Stimulated activated CD4-positive, alpha-beta T cell treated with anti-CD3 and anti-CD28 coated beads, Interleukin-1b, Interleukin-23, amount 100 ng/mL, for 24 hours (primary cell): ENCODE measurements around the gene RAP1GAP2.

ENCODE experiments used
- DNase-seq, 4 experiments: peaks; one replicate each; pipeline ENCODE4 v3.0.0-alpha.2; 2020; ENCODE audit warnings: low read depth in 4 of 4, low spot score in 1 of 4

The RAP1GAP2 gene

GRCh38 chr17:2940352-2940751, 144.1 kb downstream of the RAP1GAP2 start:
- no peak for DNase-seq

GRCh38 chr17:2943981-2944380, 147.7 kb downstream of the RAP1GAP2 start:
- no peak for DNase-seq

DNA sequence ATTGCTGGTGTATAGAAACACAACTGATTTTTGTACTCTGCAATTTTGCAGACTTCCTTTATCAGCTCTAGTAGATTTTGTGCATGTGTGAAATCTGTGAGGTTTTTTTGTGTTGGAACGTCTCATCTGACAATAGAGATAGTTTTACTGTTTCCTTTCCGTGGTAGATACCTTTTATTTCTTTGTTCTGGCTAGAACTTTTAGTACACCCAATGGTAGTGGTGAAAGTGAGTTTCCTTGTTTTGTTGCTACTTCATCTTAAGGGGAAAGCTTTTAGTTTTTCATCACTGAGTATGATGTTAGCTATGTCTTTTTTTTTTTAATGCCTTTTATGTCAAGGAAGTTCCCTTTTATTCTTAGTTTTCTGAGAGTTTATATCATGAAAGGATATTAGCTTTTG, 149.1 kb downstream of the RAP1GAP2 start:
- no peak for DNase-seq

DNA sequence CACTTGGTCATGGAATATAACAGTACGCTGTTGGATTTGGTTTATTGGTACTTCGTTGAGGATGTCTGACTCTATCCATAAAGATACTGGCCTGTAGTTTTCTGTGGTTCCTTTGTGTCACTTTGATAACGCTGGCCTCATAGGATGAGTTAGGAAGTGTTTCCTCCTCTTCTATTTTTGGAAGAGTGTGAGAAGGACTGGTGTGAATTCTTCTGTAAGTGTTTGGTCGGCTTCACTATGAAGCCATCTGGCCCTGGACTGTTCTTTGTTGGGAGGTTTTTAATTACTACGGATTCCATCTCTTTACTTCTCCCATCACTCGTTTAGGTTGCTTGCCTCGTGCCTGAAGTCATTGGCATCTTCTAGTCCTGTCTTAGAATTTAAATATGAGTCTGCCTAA, 149.9 kb downstream of the RAP1GAP2 start:
- DNase-seq = no peak

DNA sequence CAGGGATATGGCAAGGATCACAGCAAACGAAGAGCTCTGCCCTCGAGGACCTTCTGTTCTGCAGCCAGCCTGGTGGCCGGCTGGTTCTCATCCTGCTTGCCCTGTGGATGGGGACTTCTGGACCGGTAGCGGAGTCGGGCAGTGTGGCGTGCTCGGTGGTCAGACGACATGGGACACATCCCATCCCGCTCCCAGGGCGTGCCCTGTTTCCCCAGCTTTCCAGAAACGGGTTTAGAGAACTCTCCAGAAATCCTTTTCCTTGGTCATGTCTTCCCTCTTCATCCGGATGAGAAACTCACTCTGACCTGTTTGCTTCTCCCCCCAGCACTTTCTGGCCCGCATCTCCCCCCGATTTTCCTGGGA, 151.3 kb downstream of the RAP1GAP2 start:
- DNase-seq = no peak

- no peak for DNase-seq
Observed at GRCh38 chr17:2947996-2948550, 151.8 kb downstream of the RAP1GAP2 start.

GRCh38 chr17:2948721-2949468, 152.7 kb downstream of the RAP1GAP2 start:
- no peak for DNase-seq

- no peak for DNase-seq
Observed at GRCh38 chr17:2949469-2950044, 153.3 kb downstream of the RAP1GAP2 start.

DNA sequence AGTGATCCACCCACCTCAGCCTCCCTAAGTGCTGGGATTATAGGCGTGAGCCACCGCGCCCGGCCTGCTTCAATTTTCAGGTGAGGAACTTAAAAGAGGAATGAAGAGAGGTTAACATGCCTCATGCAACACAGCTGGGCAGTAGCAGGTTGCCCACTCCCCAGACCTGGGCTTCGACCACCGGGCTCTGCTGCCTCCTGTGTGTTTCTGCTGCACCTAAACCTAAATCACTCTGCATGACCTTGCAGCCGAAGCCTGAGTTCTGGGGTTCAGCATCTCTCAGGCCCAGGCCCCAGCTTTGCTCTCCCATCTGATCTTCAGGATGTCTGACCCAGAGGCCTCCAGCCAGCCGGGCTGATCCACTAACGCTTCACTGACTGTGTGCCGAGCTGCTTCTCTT, 154.6 kb downstream of the RAP1GAP2 start:
- DNase-seq = no peak

DNA sequence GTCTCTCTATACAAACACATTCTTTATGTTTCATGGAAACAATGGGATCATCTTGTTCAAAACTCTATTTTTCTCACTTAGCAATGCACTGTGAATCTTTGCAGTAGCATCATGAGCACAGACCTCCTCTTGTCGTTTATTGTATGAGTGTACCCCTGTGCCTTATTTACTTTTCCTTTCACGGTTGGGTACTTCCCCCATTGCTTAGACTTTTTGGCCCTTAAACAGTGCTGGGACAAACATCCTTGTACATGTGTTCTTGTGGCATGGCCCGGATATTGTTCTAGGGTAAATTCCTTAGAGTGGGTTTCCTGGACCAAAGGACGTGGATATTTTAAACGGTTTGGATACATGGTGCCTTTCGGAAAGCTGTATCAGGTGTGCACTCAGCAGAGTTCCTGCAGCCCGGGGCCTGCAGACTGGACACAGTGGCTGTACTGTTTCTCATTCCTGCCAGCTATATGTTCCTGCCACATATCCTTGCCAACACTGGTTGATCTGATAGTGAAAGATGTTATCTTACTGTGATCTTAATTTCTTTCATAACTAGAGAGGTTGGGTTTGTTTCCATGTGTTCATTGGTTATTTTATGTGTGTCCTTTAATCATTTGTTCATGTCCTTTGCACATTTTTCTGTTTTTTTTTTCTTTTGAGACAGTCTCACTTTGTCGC, 156.1 kb downstream of the RAP1GAP2 start:
- no peak for DNase-seq

DNA sequence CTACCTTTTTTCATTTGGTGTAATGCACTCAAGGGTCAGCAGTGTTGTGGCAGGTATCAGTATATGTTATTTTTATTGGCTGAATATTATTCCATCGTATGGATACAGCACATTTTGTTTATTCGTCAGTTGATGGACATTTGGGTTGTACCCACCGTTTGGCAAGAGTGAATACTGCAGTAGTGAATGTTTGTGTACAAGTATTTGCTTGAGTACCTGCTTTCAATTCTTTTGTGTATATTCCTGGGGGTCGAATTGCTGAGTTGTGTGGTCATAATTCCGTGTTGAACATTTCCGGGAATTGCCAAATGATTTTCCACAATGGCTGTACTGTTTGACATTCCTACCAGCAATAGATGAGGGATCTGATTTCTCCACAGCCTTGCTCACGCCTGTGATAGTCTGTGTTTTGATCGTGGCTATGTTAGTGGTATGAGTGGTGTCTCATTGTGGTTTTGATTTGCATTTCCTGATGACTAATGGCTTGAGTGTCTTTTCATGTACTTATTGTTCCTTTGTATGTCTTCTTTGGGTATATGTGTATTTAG, 158.7 kb downstream of the RAP1GAP2 start:
- DNase-seq = no peak

GRCh38 chr17:2955931-2956582, 159.8 kb downstream of the RAP1GAP2 start:
- DNase-seq = no peak

DNA sequence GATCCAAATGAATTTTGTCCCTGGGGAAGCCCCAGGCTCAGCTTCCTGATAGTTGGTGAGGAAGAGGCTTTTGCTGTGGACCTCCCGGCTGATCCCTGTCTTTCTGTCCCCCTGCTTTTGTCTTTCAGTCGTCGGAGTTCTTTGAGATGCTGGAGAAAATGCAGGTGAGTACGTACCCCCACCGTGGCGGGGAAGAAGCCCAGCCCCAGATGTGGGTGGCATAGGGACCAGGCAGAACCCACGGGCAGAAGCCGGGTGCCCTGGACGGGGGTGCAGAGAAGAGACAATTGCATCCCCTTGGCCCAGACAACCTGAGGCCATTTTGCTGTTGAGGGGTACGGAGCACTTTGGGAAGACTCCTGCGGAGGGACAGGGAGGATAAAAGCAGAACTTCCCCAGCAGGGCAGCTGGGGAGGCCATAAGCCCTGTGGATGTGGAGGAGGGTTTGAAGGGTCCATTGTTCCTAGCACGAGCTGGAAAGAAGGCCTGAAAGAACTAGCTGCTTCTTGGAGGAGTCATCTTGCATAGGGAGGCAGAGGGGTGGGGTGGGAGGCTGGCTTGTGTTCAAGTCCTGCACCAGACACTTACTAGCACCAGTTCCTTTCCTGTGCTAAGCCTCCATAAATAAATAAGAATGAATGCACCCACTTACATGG, 161.5 kb downstream of the RAP1GAP2 start:
- no peak for DNase-seq

DNA sequence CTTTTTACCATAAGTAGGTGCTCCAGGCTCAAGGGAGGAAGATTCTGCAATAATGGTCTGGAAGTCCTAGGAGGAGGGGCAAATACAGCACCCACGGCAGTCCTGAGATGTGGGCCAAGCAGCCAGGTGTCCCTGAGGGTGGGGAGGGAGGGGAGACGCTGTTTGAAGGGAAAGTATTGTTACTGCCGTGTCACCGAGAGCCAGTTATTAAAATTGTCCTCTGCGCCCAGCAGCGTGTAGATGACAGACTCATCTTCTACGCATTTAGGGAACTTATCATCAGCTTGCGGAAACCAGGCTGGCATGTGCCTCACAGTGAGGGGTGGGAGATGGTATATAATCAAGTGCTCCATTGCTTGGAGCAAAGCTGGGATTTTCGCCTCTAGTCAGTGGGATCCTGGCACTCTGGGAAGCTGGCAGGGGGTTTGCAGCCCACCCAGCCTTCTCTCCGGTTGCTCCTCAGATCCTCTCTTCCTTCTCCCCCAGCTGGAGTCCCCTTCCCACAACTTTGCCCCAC, 162.5 kb downstream of the RAP1GAP2 start:
- no peak for DNase-seq

DNA sequence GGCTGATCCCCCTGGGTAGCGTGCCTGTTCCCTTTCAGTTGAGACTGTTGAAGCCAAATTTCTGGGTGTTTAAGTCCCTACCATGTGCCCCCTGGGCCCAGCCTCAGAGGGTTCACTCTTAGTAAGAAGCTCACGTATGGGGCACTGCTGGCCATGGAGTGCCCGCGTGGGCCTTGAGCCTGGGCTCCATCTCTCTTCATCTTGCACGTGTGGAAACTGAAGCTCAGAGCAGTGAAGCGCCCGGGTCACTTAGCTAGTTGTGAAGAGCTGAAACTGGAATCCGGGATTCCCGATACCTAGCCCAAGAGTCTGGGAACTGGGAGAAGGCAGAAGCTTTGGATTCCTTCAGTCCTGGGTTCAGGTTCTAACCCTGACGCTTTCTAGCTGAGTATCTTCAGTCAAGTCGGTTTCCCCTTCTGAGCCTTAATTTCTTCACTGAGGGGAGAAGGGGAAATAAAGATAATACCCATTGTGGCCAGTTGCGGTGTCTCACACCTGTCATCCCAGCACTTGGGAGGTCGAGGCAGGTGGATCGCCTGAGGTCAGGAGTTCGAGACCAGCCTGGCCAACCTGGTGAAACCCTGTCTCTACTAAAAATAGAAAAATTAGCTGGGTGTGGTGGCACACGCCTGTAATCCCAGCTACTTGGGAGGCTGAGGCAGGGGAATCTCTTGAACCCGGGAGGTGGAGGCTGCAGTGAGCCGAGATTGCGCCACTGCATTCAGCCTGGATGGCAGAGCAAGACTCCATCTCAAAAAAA, 163.3 kb downstream of the RAP1GAP2 start:
- no peak for DNase-seq

DNA sequence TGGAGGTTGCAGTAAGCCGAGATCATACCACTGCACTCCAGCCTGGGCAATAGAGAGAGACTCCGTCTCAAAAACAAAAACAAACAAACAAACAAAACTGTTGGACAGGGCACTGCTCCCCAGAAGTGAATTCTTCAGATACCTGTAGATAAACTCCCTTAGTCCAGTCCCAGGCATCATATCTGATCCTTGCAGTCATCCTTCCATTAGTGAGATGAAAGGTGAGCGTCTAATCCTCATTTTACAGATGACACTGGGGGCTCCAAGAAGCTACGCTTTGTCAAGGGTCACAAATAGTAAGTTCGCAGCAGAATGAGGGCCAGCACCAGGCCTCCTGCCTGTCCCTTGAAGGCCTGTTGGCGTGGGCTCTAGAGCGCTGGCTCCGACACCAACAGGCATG, 165.2 kb downstream of the RAP1GAP2 start:
- DNase-seq = no peak

GRCh38 chr17:2962236-2962635, 166.0 kb downstream of the RAP1GAP2 start:
- DNase-seq = no peak

- DNase-seq = no peak
Observed at GRCh38 chr17:2962729-2963128, 166.5 kb downstream of the RAP1GAP2 start.

- DNase-seq = no peak
Observed at GRCh38 chr17:2963332-2964027, 167.2 kb downstream of the RAP1GAP2 start.

- no peak for DNase-seq
Observed at GRCh38 chr17:2964028-2964356, 167.8 kb downstream of the RAP1GAP2 start.
